Tibial nerve (tissue), 3 donors: ENCODE data around the gene ADSS1.

Experiments used
- POLR2A ChIP-seq, 2 donors: fragments of 450-650 bp; IDR thresholded peaks; one replicate each; pipeline ENCODE4 v1.6.1; 2017; ENCODE audit warnings: antibody characterized with exemption in 2 of 2, mild to moderate bottlenecking in 2 of 2, moderate library complexity in 2 of 2
- TF ChIP-seq, protein P1 (sequence below), 5 experiments: fragments of 200-600 bp in 3 of 5; fragments of 450-650 bp in 2 of 5; sonication (generic) in 3 of 5; IDR thresholded peaks; one replicate each; pipeline ENCODE4 v1.5.1; 2016 to 2019; ENCODE audit warnings: antibody characterized with exemption in 5 of 5, mild to moderate bottlenecking in 3 of 5, moderate library complexity in 2 of 5

DNA sequence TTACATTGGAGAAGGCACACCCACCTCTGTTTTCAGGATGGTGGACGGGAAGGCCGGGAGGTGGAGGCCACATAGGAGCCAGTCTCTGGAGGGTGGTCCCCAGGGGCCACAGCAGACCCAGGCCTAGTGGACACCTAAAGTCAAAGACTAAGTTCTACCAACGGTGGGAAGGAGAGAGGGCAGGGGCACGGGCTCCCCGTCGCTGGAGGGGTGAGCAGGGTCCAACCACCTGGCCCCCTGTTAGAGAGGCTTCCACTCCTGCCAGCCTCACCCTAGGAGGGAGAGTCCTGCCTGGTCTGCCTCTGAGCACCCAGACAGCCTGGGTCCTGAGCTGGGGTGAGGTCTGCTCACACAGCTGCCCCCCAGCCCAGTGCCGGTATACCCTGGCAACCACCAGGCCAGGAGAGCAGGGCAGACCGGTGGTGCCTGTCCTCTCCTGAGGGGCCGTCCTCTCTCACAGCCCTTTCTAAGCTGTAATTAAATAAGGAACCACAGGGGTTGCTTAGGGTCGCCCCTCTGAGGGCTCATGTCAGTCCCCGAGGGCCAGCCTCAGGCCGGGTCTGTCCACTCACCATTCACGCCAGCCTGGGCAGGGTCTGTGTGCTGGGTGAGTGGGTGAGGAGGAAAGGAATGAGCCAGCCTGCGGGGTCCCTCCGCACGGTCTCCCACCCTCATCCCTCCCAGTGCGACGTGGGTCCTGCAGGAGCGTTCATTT is 32.3 kb upstream of the ADSS1 start:
- TF ChIP-seq POLR2A (IDR thresholded peaks at IDR 0.05): no peak
- TF ChIP-seq, protein P1, sequence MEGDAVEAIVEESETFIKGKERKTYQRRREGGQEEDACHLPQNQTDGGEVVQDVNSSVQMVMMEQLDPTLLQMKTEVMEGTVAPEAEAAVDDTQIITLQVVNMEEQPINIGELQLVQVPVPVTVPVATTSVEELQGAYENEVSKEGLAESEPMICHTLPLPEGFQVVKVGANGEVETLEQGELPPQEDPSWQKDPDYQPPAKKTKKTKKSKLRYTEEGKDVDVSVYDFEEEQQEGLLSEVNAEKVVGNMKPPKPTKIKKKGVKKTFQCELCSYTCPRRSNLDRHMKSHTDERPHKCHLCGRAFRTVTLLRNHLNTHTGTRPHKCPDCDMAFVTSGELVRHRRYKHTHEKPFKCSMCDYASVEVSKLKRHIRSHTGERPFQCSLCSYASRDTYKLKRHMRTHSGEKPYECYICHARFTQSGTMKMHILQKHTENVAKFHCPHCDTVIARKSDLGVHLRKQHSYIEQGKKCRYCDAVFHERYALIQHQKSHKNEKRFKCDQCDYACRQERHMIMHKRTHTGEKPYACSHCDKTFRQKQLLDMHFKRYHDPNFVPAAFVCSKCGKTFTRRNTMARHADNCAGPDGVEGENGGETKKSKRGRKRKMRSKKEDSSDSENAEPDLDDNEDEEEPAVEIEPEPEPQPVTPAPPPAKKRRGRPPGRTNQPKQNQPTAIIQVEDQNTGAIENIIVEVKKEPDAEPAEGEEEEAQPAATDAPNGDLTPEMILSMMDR (IDR thresholded peaks at IDR 0.05): no peak
